Brain microvascular endothelial cell (primary cell): ENCODE measurements around the gene TMEM231.
"Not testable (repeated sequence)": the region's sequence is repeated elsewhere in the genome, so short reads cannot be mapped to it uniquely, and the experiment has no call there.

Source experiments
- DNase-seq: peaks from one replicate; pipeline ENCODE4 v3.0.0-alpha.2; 2020
- H3K27ac ChIP-seq: fragments of 250-450 bp; sonication (Bioruptor Pico); 2 replicates; pipeline ENCODE4 v1.5.1; 2020; ENCODE audit warnings: mild to moderate bottlenecking, moderate library complexity
- H3K27me3 ChIP-seq: fragments of 250-450 bp; sonication (Bioruptor Pico); replicated peaks from 2 replicates; pipeline ENCODE4 v1.5.1; 2020; ENCODE audit warnings: mild to moderate bottlenecking
- H3K36me3 ChIP-seq: fragments of 250-450 bp; sonication (Bioruptor Pico); replicated peaks from 2 replicates; pipeline ENCODE4 v1.5.1; 2020; ENCODE audit warnings: mild to moderate bottlenecking
- H3K4me3 ChIP-seq: 2 replicates; pipeline ENCODE4 v1.5.1; 2011; ENCODE audit warnings: low read depth, mild to moderate bottlenecking, control low read depth, low read length, moderate library complexity
- in situ Hi-C: cut with HindIII; loops from 2 replicates; pipeline ENCODE4 v1.10.0; 2017; ENCODE audit warnings: low sequenced_read_pairs, low pct_ligation_motif_present
- TF ChIP-seq, protein P1 (sequence below): IDR thresholded peaks from 2 replicates; pipeline ENCODE4 v1.5.1; 2011; ENCODE audit warnings: low read depth, mild to moderate bottlenecking, moderate library complexity, low read length, control low read depth, inconsistent platforms; ENCODE audit errors: missing control alignments

Gene TMEM231, protein sequence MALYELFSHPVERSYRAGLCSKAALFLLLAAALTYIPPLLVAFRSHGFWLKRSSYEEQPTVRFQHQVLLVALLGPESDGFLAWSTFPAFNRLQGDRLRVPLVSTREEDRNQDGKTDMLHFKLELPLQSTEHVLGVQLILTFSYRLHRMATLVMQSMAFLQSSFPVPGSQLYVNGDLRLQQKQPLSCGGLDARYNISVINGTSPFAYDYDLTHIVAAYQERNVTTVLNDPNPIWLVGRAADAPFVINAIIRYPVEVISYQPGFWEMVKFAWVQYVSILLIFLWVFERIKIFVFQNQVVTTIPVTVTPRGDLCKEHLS

DNA sequence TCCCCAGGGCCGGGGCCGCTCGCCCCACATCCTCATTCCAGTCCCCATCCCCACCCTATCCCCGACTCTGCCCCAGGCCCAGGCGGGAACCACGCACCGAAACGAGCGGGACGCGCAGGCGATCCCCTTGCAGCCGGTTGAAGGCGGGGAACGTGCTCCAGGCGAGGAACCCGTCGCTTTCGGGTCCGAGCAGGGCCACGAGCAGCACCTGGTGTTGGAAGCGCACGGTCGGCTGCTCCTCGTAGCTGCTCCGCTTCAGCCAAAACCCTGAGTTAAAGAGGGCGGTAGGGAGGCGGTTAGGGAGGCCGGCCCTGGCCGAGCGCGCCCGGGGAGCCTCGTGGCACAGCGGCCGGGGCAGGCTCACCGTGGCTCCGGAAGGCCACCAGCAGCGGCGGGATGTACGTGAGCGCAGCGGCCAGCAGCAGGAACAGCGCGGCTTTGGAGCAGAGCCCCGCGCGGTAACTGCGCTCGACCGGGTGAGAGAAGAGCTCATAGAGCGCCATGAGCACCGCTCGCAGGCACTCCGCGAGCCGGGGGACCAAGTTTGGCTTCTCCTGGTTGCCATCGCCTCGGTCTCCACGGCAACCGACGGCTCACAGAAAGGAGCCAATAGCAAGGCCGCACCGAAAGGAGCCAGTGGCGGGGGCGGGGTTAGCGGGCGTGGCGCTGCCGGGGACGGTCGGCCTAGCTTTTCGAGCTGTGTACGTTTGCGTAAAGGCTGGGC, at the start of gene TMEM231:
TMEM231 (minus strand) TSS at position 546 of the 724 bp plus-strand sequence; CDS start at position 503, 43 bp downstream.
- Histone ChIP-seq H3K4me3 (peak within 1 kb of the TSS; percentile 82), H3K36me3 (no peaks in the 10 kb centered on the region), H3K27me3 (no peaks in the 10 kb centered on the region), H3K27ac (peak within 1 kb of the TSS; percentile 56)
- DNase-seq: peak; percentile 96
- TF ChIP-seq, protein P1, sequence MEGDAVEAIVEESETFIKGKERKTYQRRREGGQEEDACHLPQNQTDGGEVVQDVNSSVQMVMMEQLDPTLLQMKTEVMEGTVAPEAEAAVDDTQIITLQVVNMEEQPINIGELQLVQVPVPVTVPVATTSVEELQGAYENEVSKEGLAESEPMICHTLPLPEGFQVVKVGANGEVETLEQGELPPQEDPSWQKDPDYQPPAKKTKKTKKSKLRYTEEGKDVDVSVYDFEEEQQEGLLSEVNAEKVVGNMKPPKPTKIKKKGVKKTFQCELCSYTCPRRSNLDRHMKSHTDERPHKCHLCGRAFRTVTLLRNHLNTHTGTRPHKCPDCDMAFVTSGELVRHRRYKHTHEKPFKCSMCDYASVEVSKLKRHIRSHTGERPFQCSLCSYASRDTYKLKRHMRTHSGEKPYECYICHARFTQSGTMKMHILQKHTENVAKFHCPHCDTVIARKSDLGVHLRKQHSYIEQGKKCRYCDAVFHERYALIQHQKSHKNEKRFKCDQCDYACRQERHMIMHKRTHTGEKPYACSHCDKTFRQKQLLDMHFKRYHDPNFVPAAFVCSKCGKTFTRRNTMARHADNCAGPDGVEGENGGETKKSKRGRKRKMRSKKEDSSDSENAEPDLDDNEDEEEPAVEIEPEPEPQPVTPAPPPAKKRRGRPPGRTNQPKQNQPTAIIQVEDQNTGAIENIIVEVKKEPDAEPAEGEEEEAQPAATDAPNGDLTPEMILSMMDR: peak; percentile 14
- in situ Hi-C loops: no loop called here

DNA sequence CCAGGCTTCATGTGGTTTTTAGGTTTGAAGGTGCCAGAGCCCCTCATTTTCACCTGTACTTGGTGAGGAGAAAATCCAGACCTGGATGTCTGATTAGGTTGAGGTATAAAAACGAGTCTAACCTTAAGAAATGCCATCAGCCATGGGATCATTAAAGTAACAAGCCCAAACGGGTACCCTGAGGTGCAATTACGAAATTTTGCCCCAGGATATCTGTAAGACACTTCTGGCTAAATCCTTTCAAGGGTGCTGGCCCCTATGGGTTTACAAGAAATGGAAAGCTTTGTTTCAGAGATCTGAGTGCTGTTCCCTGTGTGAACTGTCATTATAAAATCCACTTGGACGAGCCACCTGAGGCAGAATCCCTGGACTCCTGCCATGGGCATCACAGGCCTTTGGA, 47.2 kb upstream of the TMEM231 start:
- TF ChIP-seq, protein P1: no peak
- Histone ChIP-seq H3K27ac (no peak overlapping the region), H3K36me3 (peaks cover 40% of the 10 kb centered on the region), H3K4me3 (no peak overlapping the region), H3K27me3 (no peaks in the 10 kb centered on the region)
- no peak for DNase-seq
- in situ Hi-C loops: no loop called here

DNA sequence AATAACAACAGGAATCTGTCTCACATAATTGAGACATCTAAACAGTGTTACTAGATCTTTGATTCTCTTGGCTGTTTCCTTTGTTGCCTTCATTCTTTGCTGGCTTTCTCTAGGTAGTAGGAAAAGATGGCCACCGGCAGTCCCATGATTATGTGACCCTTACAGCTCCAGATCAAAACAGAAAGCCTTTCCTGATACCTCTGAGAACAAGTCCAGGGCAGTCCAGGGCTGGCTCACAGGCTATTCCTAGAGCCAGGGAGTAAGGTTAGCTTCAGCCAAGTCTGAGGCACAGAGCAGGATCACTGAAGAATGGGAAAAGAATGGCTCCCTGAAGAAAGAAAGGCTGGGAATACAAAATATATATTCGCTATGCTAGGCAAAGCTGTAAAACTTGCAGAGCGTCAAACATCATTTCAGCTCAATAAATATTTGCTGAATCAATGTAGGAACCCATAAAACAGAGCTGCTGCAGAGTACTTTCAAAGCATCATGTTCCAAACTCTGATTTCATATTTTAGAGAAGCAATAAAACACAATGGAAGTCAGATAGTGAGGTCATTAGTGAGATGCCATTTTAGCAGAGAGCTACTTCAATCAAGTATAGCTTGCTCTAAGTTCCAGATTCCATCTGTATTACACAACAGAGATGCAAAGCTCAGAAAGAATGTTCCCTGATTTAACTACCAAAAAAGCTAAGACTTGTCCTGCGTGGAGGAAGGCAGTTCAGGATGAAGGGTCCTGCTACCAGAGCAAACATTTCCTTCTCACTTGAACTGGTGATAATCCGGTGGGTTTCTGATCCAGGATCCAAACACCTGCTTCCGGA, 43.6 kb upstream of the TMEM231 start:
- Histone ChIP-seq H3K36me3 (peaks cover 40% of the 10 kb centered on the region), H3K27ac (no peak overlapping the region), H3K4me3 (no peak overlapping the region), H3K27me3 (no peaks in the 10 kb centered on the region)
- no peak for DNase-seq
- TF ChIP-seq, protein P1: no peak
- in situ Hi-C loops: no loop called here

DNA sequence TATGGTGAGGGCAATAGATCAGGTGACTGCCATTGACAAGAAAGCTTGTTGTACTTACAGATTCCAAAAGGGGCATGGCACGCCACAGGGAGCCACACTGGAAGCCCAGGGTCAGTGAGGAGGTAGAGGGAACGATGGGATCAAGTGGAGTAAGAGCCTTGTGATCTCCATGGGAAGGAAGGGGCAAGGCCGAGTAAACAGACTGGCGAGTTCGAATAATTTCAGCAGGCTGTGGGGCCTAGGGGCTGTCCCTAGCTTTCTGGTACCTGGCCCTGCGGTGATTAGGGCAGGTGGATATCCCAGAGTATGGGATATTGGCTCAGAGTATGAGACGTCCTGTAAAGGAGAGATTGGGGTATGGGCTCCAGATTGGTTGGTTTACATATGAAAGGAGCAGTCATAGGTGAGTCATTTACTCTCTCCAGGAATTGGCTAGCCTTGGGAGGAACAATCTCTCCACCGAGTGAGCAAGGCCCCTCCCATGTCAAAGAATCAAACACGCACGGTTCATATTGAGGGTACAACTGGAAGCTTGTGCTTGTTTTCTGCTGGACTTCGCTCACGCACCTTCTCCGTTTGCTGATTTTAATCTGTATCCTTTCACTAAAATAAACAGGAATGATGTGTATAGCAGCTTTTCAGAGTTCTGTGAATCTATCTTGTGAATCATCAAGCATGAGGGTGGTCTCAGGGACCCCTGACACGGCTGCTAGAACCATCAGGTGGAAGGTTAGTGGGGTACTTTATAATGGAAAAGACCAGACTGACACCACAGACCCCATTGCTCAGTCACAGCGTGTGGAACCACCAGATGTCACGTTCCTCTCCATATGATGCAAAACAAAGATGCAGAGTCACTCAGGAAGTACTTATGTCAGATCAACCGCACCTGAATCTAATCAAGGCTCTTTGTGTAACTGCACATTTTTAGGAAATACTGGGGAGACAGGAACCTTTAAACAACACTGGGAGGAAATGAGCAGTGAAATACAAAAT, 38.1 kb upstream of the TMEM231 start:
- Histone ChIP-seq H3K4me3 (no peak overlapping the region), H3K27me3 (no peaks in the 10 kb centered on the region), H3K27ac (no peak overlapping the region), H3K36me3 (peaks cover 5% of the 10 kb centered on the region)
- in situ Hi-C loops: no loop called here
- DNase-seq: peak; percentile 49
- TF ChIP-seq, protein P1: no peak

DNA sequence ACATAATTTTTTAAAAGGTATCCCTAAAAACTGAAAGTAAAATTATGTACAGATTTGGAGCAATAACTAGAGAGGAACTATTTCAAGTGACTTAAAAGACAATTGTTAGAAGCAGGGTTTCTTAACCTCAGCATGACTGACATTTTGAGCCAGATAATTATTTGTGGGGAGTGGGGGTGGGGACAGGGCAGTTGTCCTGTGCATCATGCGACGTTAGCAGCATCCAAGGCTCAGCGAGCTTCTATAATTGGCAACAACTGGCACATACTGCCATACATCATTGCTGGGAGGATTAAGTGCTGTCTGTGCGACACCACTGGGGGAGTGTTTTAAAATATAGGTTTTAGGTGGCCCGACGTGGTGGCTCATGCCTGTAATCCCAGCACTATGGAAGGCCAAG, 37.3 kb upstream of the TMEM231 start:
- TF ChIP-seq, protein P1: no peak
- H3K36me3 ChIP-seq: peaks cover 5% of the 10 kb centered on the region
- DNase-seq: no peak
- no peak overlapping the region for H3K27ac ChIP-seq
- in situ Hi-C loops: no loop called here
- H3K4me3 ChIP-seq: no peak overlapping the region
- no peaks in the 10 kb centered on the region for H3K27me3 ChIP-seq

DNA sequence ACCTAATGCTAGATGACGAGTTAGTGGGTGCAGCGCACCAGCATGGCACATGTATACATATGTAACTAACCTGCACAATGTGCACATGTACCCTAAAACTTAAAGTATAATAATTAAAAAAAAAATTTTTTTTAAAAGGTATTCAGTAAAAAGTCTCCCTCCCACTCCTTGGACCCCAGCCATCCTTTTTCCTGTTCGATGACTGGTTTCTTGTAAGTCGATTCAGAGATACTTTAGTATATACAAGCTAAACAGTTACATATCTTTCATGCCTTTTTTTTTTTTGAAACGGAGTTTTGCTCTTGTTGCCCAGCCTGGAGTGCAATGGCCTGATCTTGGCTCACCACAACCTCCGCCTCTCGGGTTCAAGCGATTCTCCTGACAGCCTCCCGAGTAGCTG, 35.9 kb upstream of the TMEM231 start:
- H3K27ac ChIP-seq: not testable (repeated sequence)
- DNase-seq: peak; percentile 4

More for the DNA sequence above, 35.9 kb upstream of the TMEM231 start:
- H3K36me3 ChIP-seq, H3K27me3 ChIP-seq, H3K4me3 ChIP-seq, in situ Hi-C loops: not testable (repeated sequence)
